Activated T-cell treated with anti-CD3 and anti-CD28 coated beads, Interleukin-2, amount 50 U/mL, for 48 hours (primary cell): ENCODE measurements around the gene RAB30.
"Not testable (repeated sequence)": the region's sequence is repeated elsewhere in the genome, so short reads cannot be mapped to it uniquely, and the experiment has no call there.

Experiments used
- DNase-seq, 2 experiments: peaks; one replicate each; pipeline ENCODE4 v3.0.0-alpha.2; 2020

The RAB30 gene

GRCh38 chr11:82979824-82980223, 91.9 kb downstream of the RAB30 start:
- DNase-seq = no peak

- peak in 1 of 2 experiments; percentile 30 for DNase-seq
Measured at GRCh38 chr11:82978422-82979099, 93.1 kb downstream of the RAB30 start.

- DNase-seq = no peak
Measured at GRCh38 chr11:82976786-82977185, 94.9 kb downstream of the RAB30 start.

GRCh38 chr11:82975882-82976281, 95.8 kb downstream of the RAB30 start:
- DNase-seq = no peak

GRCh38 chr11:82974851-82975250, 96.8 kb downstream of the RAB30 start:
- DNase-seq = no peak

GRCh38 chr11:82974135-82974534, 97.6 kb downstream of the RAB30 start:
- no peak for DNase-seq

GRCh38 chr11:82972103-82972502, 99.6 kb downstream of the RAB30 start:
- DNase-seq = no peak

- DNase-seq = peak; percentile 62 to 64
Measured at GRCh38 chr11:82971519-82971946, 100.2 kb downstream of the RAB30 start.

- not testable (repeated sequence) for DNase-seq
Measured at GRCh38 chr11:82970507-82971083, 101.1 kb downstream of the RAB30 start.

- no peak for DNase-seq
Measured at GRCh38 chr11:82969811-82970210, 101.9 kb downstream of the RAB30 start.

- no peak for DNase-seq
Measured at GRCh38 chr11:82967381-82967780, 104.3 kb downstream of the RAB30 start.

- DNase-seq = not testable (repeated sequence)
Measured at GRCh38 chr11:82962021-82962420, 109.7 kb downstream of the RAB30 start.

GRCh38 chr11:82960779-82961143, 110.9 kb downstream of the RAB30 start:
- DNase-seq = no peak

GRCh38 chr11:82959987-82960778, 111.5 kb downstream of the RAB30 start:
- DNase-seq = no peak

- peak; percentile 43 to 52 for DNase-seq
Measured at GRCh38 chr11:82955736-82956453, 115.8 kb downstream of the RAB30 start.

- not testable (repeated sequence) for DNase-seq
Measured at GRCh38 chr11:82950502-82950901, 121.2 kb downstream of the RAB30 start.

- no peak for DNase-seq
Measured at GRCh38 chr11:82949352-82949751, 122.3 kb downstream of the RAB30 start.

GRCh38 chr11:82945682-82946081, 126.0 kb downstream of the RAB30 start:
- DNase-seq = no peak

GRCh38 chr11:82945041-82945440, 126.7 kb downstream of the RAB30 start:
- DNase-seq = not testable (repeated sequence)

- no peak for DNase-seq
Measured at GRCh38 chr11:82944198-82944597, 127.5 kb downstream of the RAB30 start.

- not testable (repeated sequence) for DNase-seq
Measured at GRCh38 chr11:82943430-82943829, 128.3 kb downstream of the RAB30 start.

GRCh38 chr11:82942376-82942775, 129.3 kb downstream of the RAB30 start:
- no peak for DNase-seq

GRCh38 chr11:82939456-82939855, 132.2 kb downstream of the RAB30 start:
- no peak for DNase-seq
